ENCODE results near the gene GP1BB.

Gene GP1BB

GRCh38 chr22:19762568-19763457 is 39.5 kb downstream of the GP1BB start:
- Histone ChIP-seq H3K27me3 (ENCODE audit: control insufficient read depth, insufficient read depth, low read length, poor library complexity, severe bottlenecking) (peaks cover 99% of the 10 kb centered on the region), H3K36me3 (ENCODE audit: control insufficient read depth, insufficient read depth, low read length) (no peaks in the 10 kb centered on the region), H3K9me3 (ENCODE audit: control insufficient read depth, low read length) (no peaks in the 10 kb centered on the region), H3K4me1 (ENCODE audit: control insufficient read depth, insufficient read depth, low read length) (peaks cover 33% of the 10 kb centered on the region), H3K27ac (ENCODE audit: insufficient read depth, low read depth, low read length, poor library complexity, severe bottlenecking) (no peak overlapping the region), H3K4me3 (ENCODE audit: insufficient read depth, low read depth, low read length) (no peak overlapping the region)
- 57 to 58% methylated on average over 34 of the region's 34 CpGs for WGBS, 2 experiments

GRCh38 chr22:19763458-19764298 is 40.3 kb downstream of the GP1BB start:
- 53 to 57% methylated on average over 39 of the region's 39 CpGs for WGBS, 2 experiments
- peaks cover 99% of the 10 kb centered on the region for H3K27me3 ChIP-seq (ENCODE audit: control insufficient read depth, insufficient read depth, low read length, poor library complexity, severe bottlenecking)

GRCh38 chr22:19764299-19764593 is 40.9 kb downstream of the GP1BB start:
- Histone ChIP-seq H3K4me1 (ENCODE audit: control insufficient read depth, insufficient read depth, low read length) (peaks cover 26% of the 10 kb centered on the region), H3K9me3 (ENCODE audit: control insufficient read depth, low read length) (no peaks in the 10 kb centered on the region), H3K27me3 (ENCODE audit: control insufficient read depth, insufficient read depth, low read length, poor library complexity, severe bottlenecking) (peaks cover 99% of the 10 kb centered on the region), H3K4me3 (ENCODE audit: insufficient read depth, low read depth, low read length) (no peak overlapping the region), H3K27ac (ENCODE audit: insufficient read depth, low read depth, low read length, poor library complexity, severe bottlenecking) (no peak overlapping the region), H3K36me3 (ENCODE audit: control insufficient read depth, insufficient read depth, low read length) (no peaks in the 10 kb centered on the region)
- WGBS, 2 experiments: 56% methylated on average over 17 of the region's 17 CpGs

More at GRCh38 chr22:19763458-19764298, 40.3 kb downstream of the GP1BB start:
- Histone ChIP-seq H3K4me1 (ENCODE audit: control insufficient read depth, insufficient read depth, low read length) (peaks cover 32% of the 10 kb centered on the region), H3K36me3 (ENCODE audit: control insufficient read depth, insufficient read depth, low read length) (no peaks in the 10 kb centered on the region), H3K27ac (ENCODE audit: insufficient read depth, low read depth, low read length, poor library complexity, severe bottlenecking) (no peak overlapping the region), H3K9me3 (ENCODE audit: control insufficient read depth, low read length) (no peaks in the 10 kb centered on the region), H3K4me3 (ENCODE audit: insufficient read depth, low read depth, low read length) (no peak overlapping the region)

- H3K27ac ChIP-seq (ENCODE audit: insufficient read depth, low read depth, low read length, poor library complexity, severe bottlenecking): no peak overlapping the region
- 21 to 28% methylated on average over 24 to 25 of the region's 25 CpGs for WGBS, 2 experiments
- H3K4me3 ChIP-seq (ENCODE audit: insufficient read depth, low read depth, low read length): no peak overlapping the region
- H3K9me3 ChIP-seq (ENCODE audit: control insufficient read depth, low read length): no peaks in the 10 kb centered on the region
- H3K27me3 ChIP-seq (ENCODE audit: control insufficient read depth, insufficient read depth, low read length, poor library complexity, severe bottlenecking): peaks cover 99% of the 10 kb centered on the region
- no peaks in the 10 kb centered on the region for H3K36me3 ChIP-seq (ENCODE audit: control insufficient read depth, insufficient read depth, low read length)
- H3K4me1 ChIP-seq (ENCODE audit: control insufficient read depth, insufficient read depth, low read length): peaks cover 20% of the 10 kb centered on the region
Measured at GRCh38 chr22:19764636-19765476, 41.5 kb downstream of the GP1BB start.

- WGBS, 2 experiments: 1 to 2% methylated on average over 82 to 83 of the region's 83 CpGs
- no peaks in the 10 kb centered on the region for H3K9me3 ChIP-seq (ENCODE audit: control insufficient read depth, low read length)
- H3K27me3 ChIP-seq (ENCODE audit: control insufficient read depth, insufficient read depth, low read length, poor library complexity, severe bottlenecking): peaks cover 100% of the 10 kb centered on the region
- H3K4me3 ChIP-seq (ENCODE audit: insufficient read depth, low read depth, low read length): no peak overlapping the region
- peaks cover 16% of the 10 kb centered on the region for H3K4me1 ChIP-seq (ENCODE audit: control insufficient read depth, insufficient read depth, low read length)
- H3K36me3 ChIP-seq (ENCODE audit: control insufficient read depth, insufficient read depth, low read length): no peaks in the 10 kb centered on the region
- no peak overlapping the region for H3K27ac ChIP-seq (ENCODE audit: insufficient read depth, low read depth, low read length, poor library complexity, severe bottlenecking)
Measured at GRCh38 chr22:19765477-19766239, 42.3 kb downstream of the GP1BB start.

GRCh38 chr22:19766240-19766510 is 42.8 kb downstream of the GP1BB start:
- H3K36me3 ChIP-seq (ENCODE audit: control insufficient read depth, insufficient read depth, low read length): no peaks in the 10 kb centered on the region
- 2% methylated on average over 36 of the region's 36 CpGs for WGBS, 2 experiments
- H3K4me3 ChIP-seq (ENCODE audit: insufficient read depth, low read depth, low read length): no peak overlapping the region
- H3K27me3 ChIP-seq (ENCODE audit: control insufficient read depth, insufficient read depth, low read length, poor library complexity, severe bottlenecking): peaks cover 100% of the 10 kb centered on the region
- no peaks in the 10 kb centered on the region for H3K9me3 ChIP-seq (ENCODE audit: control insufficient read depth, low read length)
- peaks cover 16% of the 10 kb centered on the region for H3K4me1 ChIP-seq (ENCODE audit: control insufficient read depth, insufficient read depth, low read length)
- H3K27ac ChIP-seq (ENCODE audit: insufficient read depth, low read depth, low read length, poor library complexity, severe bottlenecking): no peak overlapping the region

- Histone ChIP-seq H3K4me1 (ENCODE audit: control insufficient read depth, insufficient read depth, low read length) (peaks cover 16% of the 10 kb centered on the region), H3K36me3 (ENCODE audit: control insufficient read depth, insufficient read depth, low read length) (no peaks in the 10 kb centered on the region), H3K27ac (ENCODE audit: insufficient read depth, low read depth, low read length, poor library complexity, severe bottlenecking) (no peak overlapping the region), H3K27me3 (ENCODE audit: control insufficient read depth, insufficient read depth, low read length, poor library complexity, severe bottlenecking) (peaks cover 100% of the 10 kb centered on the region), H3K9me3 (ENCODE audit: control insufficient read depth, low read length) (no peaks in the 10 kb centered on the region), H3K4me3 (ENCODE audit: insufficient read depth, low read depth, low read length) (no peak overlapping the region)
- WGBS, 2 experiments: 4% methylated on average over 103 of the region's 103 CpGs
Measured at GRCh38 chr22:19766511-19767426, 43.4 kb downstream of the GP1BB start.

- no peak overlapping the region for H3K27ac ChIP-seq (ENCODE audit: insufficient read depth, low read depth, low read length, poor library complexity, severe bottlenecking)
- H3K4me1 ChIP-seq (ENCODE audit: control insufficient read depth, insufficient read depth, low read length): peaks cover 16% of the 10 kb centered on the region
- no peaks in the 10 kb centered on the region for H3K9me3 ChIP-seq (ENCODE audit: control insufficient read depth, low read length)
- H3K36me3 ChIP-seq (ENCODE audit: control insufficient read depth, insufficient read depth, low read length): no peaks in the 10 kb centered on the region
- 25% methylated on average over 35 of the region's 35 CpGs for WGBS, 2 experiments
- no peak overlapping the region for H3K4me3 ChIP-seq (ENCODE audit: insufficient read depth, low read depth, low read length)
- H3K27me3 ChIP-seq (ENCODE audit: control insufficient read depth, insufficient read depth, low read length, poor library complexity, severe bottlenecking): peaks cover 96% of the 10 kb centered on the region
Measured at GRCh38 chr22:19767427-19768341, 44.3 kb downstream of the GP1BB start.
